K562 (cell line): ENCODE results near the gene MACROD2. TPM values are rescaled to one million over a fixed set of nuclear protein-coding genes. Genes with fewer than 3 reads are reported as not detected.

Experiments used
- ATAC-seq: fragments of 200-7000 bp; cut with Tn5 transposase; 3 replicates; pipeline ENCODE4 v1.9.1; 2020; ENCODE audit warnings: moderate library complexity
- BruUV-seq: library from RNA; stranded (reverse); fragments of 400-500 nt; replicated peaks from 2 replicates; lab custom pipeline; 2021; lab: Mats Ljungman, UMichigan
- CTCF ChIA-PET: fragments of 300-600 bp; formaldehyde crosslinking; extraction: SDS; loops from one replicate; lab custom pipeline; 2021; ENCODE audit warnings: low intra/inter-chr PET ratio; lab: Yijun Ruan, JAX
- POLR2A ChIA-PET: fragments of 300-600, 350-650 bp; sonication (Branson Sonifier 250); formaldehyde crosslinking; extraction: SDS; loops from one replicate; lab custom pipeline; 2021; ENCODE audit warnings: antibody characterized with exemption, inconsistent platforms; lab: Yijun Ruan, JAX
- DNase-seq, 4 experiments: peaks; one replicate each; pipeline versions ENCODE4 v3.0.0 to v3.0.0-alpha.2; 2011 to 2018; ENCODE audit warnings: low spot score in 3 of 4, mixed read lengths in 3 of 4; ENCODE audit errors: extremely low read depth in 1 of 4
- FAIRE-seq: peaks from 2 replicates; lab custom pipeline; 2011; peaks lifted over from hg19 to GRCh38; lab: Jason Lieb, UNC
- H2AFZ ChIP-seq: 2 replicates; pipeline ENCODE4 v1.6.0; 2011; ENCODE audit warnings: low read depth, low read length, control low read depth, inconsistent platforms
- H3K27ac ChIP-seq: fragments of 200-600 bp; 3 replicates; pipeline ENCODE4 v1.8.0; 2011; ENCODE audit warnings: low read depth, mild to moderate bottlenecking, control low read depth, inconsistent platforms, low read length, moderate library complexity, mixed read lengths; ENCODE audit errors: extremely low read depth
- H3K27me3 ChIP-seq, 2 experiments: fragments of 300-600 bp in 1 of 2; 2 replicates in 1 of 2; 3 replicates in 1 of 2; pipeline versions ENCODE4 v1.6.0 to v1.8.0; 2011; ENCODE audit warnings: inconsistent platforms in 2 of 2, low read length in 2 of 2, mild to moderate bottlenecking in 1 of 2, mixed read lengths in 1 of 2, moderate library complexity in 1 of 2; ENCODE audit not compliant: control insufficient read depth in 2 of 2, insufficient read depth in 2 of 2
- H3K36me3 ChIP-seq: fragments of 300-600 bp; 3 replicates; pipeline ENCODE4 v1.8.0; 2011; ENCODE audit warnings: mild to moderate bottlenecking, low read length, inconsistent platforms; ENCODE audit not compliant: control insufficient read depth, insufficient read depth
- H3K4me1 ChIP-seq, 2 experiments: fragments of 200-600 bp in 1 of 2; replicated peaks in 1 of 2; 2 replicates in 1 of 2; 3 replicates in 1 of 2; pipeline versions ENCODE4 v1.5.1 to v1.8.0; 2011; ENCODE audit warnings: inconsistent platforms in 2 of 2, low read length in 2 of 2, mild to moderate bottlenecking in 1 of 2, mixed read lengths in 1 of 2, moderate library complexity in 1 of 2; ENCODE audit not compliant: control insufficient read depth in 2 of 2, insufficient read depth in 2 of 2
- H3K4me2 ChIP-seq: 2 replicates; pipeline ENCODE4 v1.6.1; 2011; ENCODE audit warnings: low read length, control low read depth, inconsistent platforms, mixed read lengths; ENCODE audit not compliant: insufficient read depth
- H3K4me3 ChIP-seq: fragments of 200-600 bp; sonication (generic), shearing (Covaris generic); 2 replicates; pipeline ENCODE4 v1.5.1; 2016; ENCODE audit warnings: control low read depth, inconsistent platforms
- H3K79me2 ChIP-seq: fragments of 200-600 bp; 3 replicates; pipeline ENCODE4 v1.8.0; 2011; ENCODE audit warnings: low read length, inconsistent platforms; ENCODE audit not compliant: control insufficient read depth, insufficient read depth
- H3K9ac ChIP-seq, 2 experiments: 2 replicates each; pipeline versions ENCODE4 v1.6.0 to v1.6.1; 2011; ENCODE audit warnings: low read depth in 2 of 2, low read length in 2 of 2, control low read depth in 1 of 2, inconsistent platforms in 1 of 2, mild to moderate bottlenecking in 1 of 2, mixed read lengths in 1 of 2; ENCODE audit not compliant: insufficient read depth in 1 of 2
- H3K9me1 ChIP-seq: one replicate; pipeline ENCODE4 v1.6.0; 2011; ENCODE audit warnings: inconsistent platforms, mild to moderate bottlenecking, low read length, moderate library complexity; ENCODE audit not compliant: control insufficient read depth, insufficient read depth
- H3K9me3 ChIP-seq: replicated peaks from 2 replicates; pipeline ENCODE4 v1.5.1; 2011; ENCODE audit warnings: low read depth, low read length, inconsistent platforms; ENCODE audit not compliant: control insufficient read depth, insufficient read depth
- H4K20me1 ChIP-seq: replicated peaks from 2 replicates; pipeline ENCODE4 v1.6.1; 2011; ENCODE audit warnings: low read length, inconsistent platforms, mixed read lengths; ENCODE audit not compliant: control insufficient read depth, insufficient read depth
- ASH1L ChIP-seq: fragments of 450-650 bp; IDR thresholded peaks from 2 replicates; pipeline ENCODE4 v1.6.1; 2018; ENCODE audit warnings: borderline replicate concordance, mild to moderate bottlenecking, low read depth; ENCODE audit not compliant: partially characterized antibody
- DEAF1 ChIP-seq: fragments of 450-650 bp; formaldehyde crosslinking; IDR thresholded peaks from 2 replicates; pipeline ENCODE4 v1.4.0; 2020; ENCODE audit warnings: mild to moderate bottlenecking, moderate library complexity
- FOXK1 ChIP-seq: sonication (generic); formaldehyde crosslinking; IDR thresholded peaks from 2 replicates; pipeline ENCODE4 v1.8.0; 2022; ENCODE audit warnings: missing genetic modification reagents, mild to moderate bottlenecking, borderline replicate concordance
- MTF1 ChIP-seq: fragments of 250-450 bp; sonication (Bioruptor Pico); IDR thresholded peaks from 2 replicates; pipeline ENCODE4 v1.9.0; 2021; ENCODE audit warnings: moderate library complexity, mild to moderate bottlenecking, inconsistent platforms, borderline replicate concordance
- POLR2A ChIP-seq: fragments of 450-650 bp; conservative IDR thresholded peaks from 2 replicates; pipeline ENCODE4 v1.6.1; 2016
- SNIP1 ChIP-seq: fragments of 450-650 bp; IDR thresholded peaks from 2 replicates; pipeline ENCODE4 v1.7.1; 2017; ENCODE audit warnings: low read depth, mild to moderate bottlenecking
- ZKSCAN3 ChIP-seq: fragments of 250-450 bp; sonication (Bioruptor Pico); IDR thresholded peaks from 2 replicates; pipeline ENCODE4 v1.4.0; 2020
- ZNF3 ChIP-seq: fragments of 250-450 bp; sonication (Bioruptor Pico); IDR thresholded peaks from 2 replicates; pipeline ENCODE4 v1.5.0; 2021; ENCODE audit warnings: mild to moderate bottlenecking, moderate library complexity
- ZNF518B ChIP-seq: fragments of 250-450 bp; sonication (Bioruptor Pico); IDR thresholded peaks from 2 replicates; pipeline ENCODE4 v1.5.0; 2021; ENCODE audit warnings: mild to moderate bottlenecking, moderate library complexity
- ZNF589 ChIP-seq: fragments of 200-800 bp; sonication (Bioruptor generic); IDR thresholded peaks from 2 replicates; pipeline ENCODE4 v1.6.1; 2016; ENCODE audit warnings: low read depth, missing genetic modification characterization, missing compliant biosample characterization
- ZNF609 ChIP-seq: sonication (generic); formaldehyde crosslinking; IDR thresholded peaks from 2 replicates; pipeline ENCODE4 v1.8.1; 2023; ENCODE audit warnings: missing genetic modification reagents, mild to moderate bottlenecking, borderline replicate concordance
- ZNF79 ChIP-seq: fragments of 250-450 bp; sonication (Bioruptor Pico); IDR thresholded peaks from 2 replicates; pipeline ENCODE4 v1.4.0; 2020; ENCODE audit warnings: low read depth, mild to moderate bottlenecking, moderate library complexity
- WGBS: fragments of 100-300 bp; shearing (Covaris generic); methylation state at CpG from one replicate; pipeline ENCODE4 v1.1.6; 2016; ENCODE audit warnings: low coverage, mixed read lengths; ENCODE audit not compliant: insufficient coverage; ENCODE audit errors: missing lambda C conversion rate; 5-methylcytosine and 5-hydroxymethylcytosine counted together
- in situ Hi-C: fragments of 300-500 bp; cut with MboI; formaldehyde crosslinking; loops from 4 replicates; pipeline ENCODE4 v1.15.0; 2018; ENCODE audit warnings: inconsistent platforms, mixed read lengths
- intact Hi-C: fragments of 100-400 bp; cut with micrococcal nuclease; formaldehyde crosslinking; loops from 2 replicates; pipeline ENCODE4 v1.14.2; 2022
- polyA plus RNA-seq, 8 experiments: library from polyadenylated mRNA; depleted of rRNA in 4 of 8; stranded (reverse) in 5 of 8; unstranded in 3 of 8; fragments of >200 nt; fragmentation: Nextera tagmentation in 2 of 8; fragmentation: Illumina TruSeq in 1 of 8; extraction: Ambion mirVana in 2 of 8; extraction: Trizol in 1 of 8; gene quantifications; 2 replicates each; pipeline versions ENCODE4 v1.2.1 to v1.2.3, GENCODE V29; 2011 to 2014; ENCODE audit warnings: inconsistent platforms in 1 of 8, missing spikeins in 1 of 8
- total RNA-seq, 7 experiments: library from RNA; depleted of rRNA in 6 of 7; stranded (reverse); fragments of >200 nt in 6 of 7; fragmentation: Illumina TruSeq in 2 of 7; extraction: Trizol in 2 of 7; gene quantifications; 2 replicates each; pipeline versions ENCODE4 v1.2.1 to v1.2.3, GENCODE V29; 2011 to 2021; ENCODE audit warnings: low replicate concordance in 1 of 7

Gene MACROD2
- total and polyA plus RNA-seq, 9 of the 15 experiments (the other 6 are each of a cell fraction or from before 2014, with no cell fraction given): not detected

GRCh38 chr20:15005300-15005986 lies 1010.1 kb downstream of the MACROD2 start:
- DNase-seq (no peak), ATAC-seq (no peak)
- Histone ChIP-seq H3K9me1 (no peaks in the 10 kb centered on the region), H2AFZ (no peak overlapping the region), H3K79me2 (no peaks in the 10 kb centered on the region), H3K9ac (no peak overlapping the region), H3K27ac (no peak overlapping the region), H3K9me3 (no peaks in the 10 kb centered on the region), H3K4me1 (no peaks in the 10 kb centered on the region), H3K27me3 (no peaks in the 10 kb centered on the region), H3K4me3 (no peak overlapping the region)
- BruUV-seq: no TSS peak
- intact Hi-C loops: no loop called here
- CTCF ChIA-PET: no interaction called here
- POLR2A ChIA-PET: no interaction called here
- WGBS: 3% methylated on average over 4 of the region's 4 CpGs
- no peak for TF ChIP-seq ZKSCAN3
- TF ChIP-seq MTF1: no peak
- no peak for TF ChIP-seq ZNF589
- TF ChIP-seq FOXK1 (CRISPR knock-in tag): no peak
- no peak for TF ChIP-seq ZNF518B
- no peak for TF ChIP-seq ZNF3
- TF ChIP-seq ZNF79 (CRISPR knock-in tag): no peak
- TF ChIP-seq ZNF609 (CRISPR knock-in tag): no peak
- TF ChIP-seq DEAF1 (CRISPR knock-in tag): no peak
- TF ChIP-seq ASH1L: no peak
- no peak for TF ChIP-seq POLR2A
- no peak for TF ChIP-seq SNIP1
- TF ChIP-seq, all 486 proteins: peak for 0
- FAIRE-seq: no peak
- Histone ChIP-seq H3K4me2 (no peak overlapping the region), H4K20me1 (no peaks in the 10 kb centered on the region), H3K36me3 (no peaks in the 10 kb centered on the region)
- in situ Hi-C loops: no loop called here
